H1 (cell line): ENCODE results near the gene MYRIP. TPM values are rescaled to one million over a fixed set of nuclear protein-coding genes. Genes with fewer than 3 reads are reported as not detected.

Experiments
- CTCF ChIA-PET: fragments of 300-600 bp; sonication (Branson Sonifier 250); formaldehyde crosslinking; loops from one replicate; lab custom pipeline; 2021; ENCODE audit not compliant: partially characterized antibody; lab: Charles Lee
- POLR2A ChIA-PET: fragments of 300-600 bp; sonication (Branson Sonifier 250); formaldehyde crosslinking; loops from one replicate; lab custom pipeline; 2021; ENCODE audit warnings: inconsistent platforms; ENCODE audit not compliant: partially characterized antibody; lab: Charles Lee
- DNase-seq, 2 experiments: peaks; one replicate each; pipeline versions ENCODE4 v3.0.0 to v3.0.0-alpha.2; 2010 to 2022; ENCODE audit warnings: low spot score in 2 of 2, low read depth in 1 of 2, mixed read lengths in 1 of 2
- FAIRE-seq: peaks from 2 replicates; lab custom pipeline; 2011; peaks lifted over from hg19 to GRCh38; lab: Jason Lieb, UNC
- H2AFZ ChIP-seq: 2 replicates; pipeline ENCODE4 v1.8.1; 2012; ENCODE audit warnings: low read length, inconsistent platforms
- H2AK5ac ChIP-seq: 2 replicates; pipeline ENCODE4 v1.6.1; 2013; ENCODE audit warnings: low read depth, low read length
- H2BK120ac ChIP-seq: replicated peaks from 2 replicates; pipeline ENCODE3; 2013; ENCODE audit warnings: low read depth, low read length, inconsistent platforms
- H2BK12ac ChIP-seq: 2 replicates; pipeline ENCODE4 v1.6.1; 2013; ENCODE audit warnings: low read depth, low read length
- H2BK15ac ChIP-seq: 2 replicates; pipeline ENCODE4 v1.6.1; 2013; ENCODE audit warnings: low read length
- H2BK20ac ChIP-seq: 2 replicates; pipeline ENCODE4 v1.6.1; 2013; ENCODE audit warnings: low read length
- H2BK5ac ChIP-seq: 2 replicates; pipeline ENCODE4 v1.6.1; 2013; ENCODE audit warnings: low read depth, low read length
- H3K14ac ChIP-seq: 2 replicates; pipeline ENCODE4 v1.6.1; 2013; ENCODE audit warnings: inconsistent platforms; ENCODE audit not compliant: insufficient read length
- H3K18ac ChIP-seq: 2 replicates; pipeline ENCODE4 v1.6.1; 2013; ENCODE audit warnings: low read length; ENCODE audit errors: extremely low read depth
- H3K23ac ChIP-seq: 2 replicates; pipeline ENCODE4 v1.6.1; 2013; ENCODE audit warnings: inconsistent platforms; ENCODE audit not compliant: insufficient read length
- H3K23me2 ChIP-seq: 2 replicates; pipeline ENCODE4 v1.6.1; 2013; ENCODE audit warnings: low read depth, low read length
- H3K27ac ChIP-seq: 2 replicates; pipeline ENCODE4 v1.6.1; 2011; ENCODE audit warnings: low read depth, low read length, inconsistent platforms
- H3K27me3 ChIP-seq, 4 experiments: replicated peaks in 1 of 4; 1 replicate in 1 of 4; 2 replicates in 3 of 4; pipeline versions ENCODE4 v1.6.1 to v1.8.1; 2011 to 2013; ENCODE audit warnings: low read length in 3 of 4, mild to moderate bottlenecking in 3 of 4, inconsistent platforms in 2 of 4, mixed read lengths in 2 of 4, moderate library complexity in 1 of 4; ENCODE audit not compliant: control insufficient read depth in 3 of 4, insufficient read depth in 3 of 4; ENCODE audit errors: extremely low read depth in 1 of 4
- H3K36me3 ChIP-seq, 4 experiments: 2 replicates each; pipeline versions ENCODE4 v1.6.1 to v1.8.1; 2011 to 2013; ENCODE audit warnings: mild to moderate bottlenecking in 4 of 4, low read length in 3 of 4, moderate library complexity in 2 of 4, control low read depth in 1 of 4, inconsistent platforms in 1 of 4; ENCODE audit not compliant: insufficient read depth in 4 of 4, control insufficient read depth in 2 of 4
- H3K4ac ChIP-seq: replicated peaks from 2 replicates; pipeline ENCODE3; 2013; ENCODE audit warnings: low read length, low read depth, mixed read lengths, inconsistent platforms; ENCODE audit not compliant: insufficient read length
- H3K4me1 ChIP-seq, 4 experiments: replicated peaks in 1 of 4; 1 replicate in 1 of 4; 2 replicates in 3 of 4; pipeline versions ENCODE4 v1.6.1 to v1.8.1; 2011 to 2013; ENCODE audit warnings: low read length in 3 of 4, inconsistent platforms in 2 of 4, mixed read lengths in 1 of 4; ENCODE audit not compliant: insufficient read depth in 4 of 4, control insufficient read depth in 3 of 4
- H3K4me2 ChIP-seq, 2 experiments: 2 replicates each; pipeline versions ENCODE4 v1.6.1 to v1.8.1; 2011 to 2013; ENCODE audit warnings: low read depth in 2 of 2, low read length in 2 of 2, control low read depth in 1 of 2, inconsistent platforms in 1 of 2, mild to moderate bottlenecking in 1 of 2; ENCODE audit not compliant: insufficient read depth in 1 of 2
- H3K4me3 ChIP-seq, 4 experiments: fragments of 200-600, 300-600 bp in 1 of 4; sonication (generic), shearing (Covaris generic), sonication (Bioruptor Twin) in 1 of 4; 2 replicates each; pipeline versions ENCODE4 v1.5.1 to v1.8.1; 2011 to 2016; ENCODE audit warnings: low read length in 4 of 4, low read depth in 3 of 4, control low read depth in 2 of 4, inconsistent platforms in 2 of 4, mild to moderate bottlenecking in 2 of 4, mixed read lengths in 1 of 4, moderate library complexity in 1 of 4; ENCODE audit not compliant: insufficient read depth in 2 of 4; ENCODE audit errors: extremely low read depth in 1 of 4
- H3K56ac ChIP-seq: replicated peaks from 2 replicates; pipeline ENCODE3; 2013; ENCODE audit warnings: low read depth, mild to moderate bottlenecking, mixed read lengths, low read length, inconsistent platforms; ENCODE audit not compliant: insufficient read length
- H3K79me1 ChIP-seq: 2 replicates; pipeline ENCODE4 v1.6.1; 2013; ENCODE audit warnings: low read depth, low read length, control low read depth
- H3K79me2 ChIP-seq, 2 experiments: 2 replicates each; pipeline versions ENCODE4 v1.6.1 to v1.8.1; 2012 to 2013; ENCODE audit warnings: low read length in 2 of 2, mild to moderate bottlenecking in 2 of 2, inconsistent platforms in 1 of 2; ENCODE audit not compliant: insufficient read depth in 2 of 2, control insufficient read depth in 1 of 2
- H3K9ac ChIP-seq, 4 experiments: replicated peaks in 1 of 4; 1 replicate in 1 of 4; 2 replicates in 3 of 4; pipeline versions ENCODE4 v1.6.1 to v1.8.1; 2011 to 2013; ENCODE audit warnings: low read depth in 3 of 4, low read length in 3 of 4, control low read depth in 2 of 4, mild to moderate bottlenecking in 2 of 4, moderate library complexity in 2 of 4, inconsistent platforms in 1 of 4; ENCODE audit errors: extremely low read depth in 1 of 4
- H3K9me3 ChIP-seq, 2 experiments: 2 replicates each; pipeline versions ENCODE4 v1.6.1 to v1.8.1; 2012 to 2013; ENCODE audit warnings: mild to moderate bottlenecking in 2 of 2, moderate library complexity in 2 of 2, control low read depth in 1 of 2, inconsistent platforms in 1 of 2, low read depth in 1 of 2, low read length in 1 of 2, mixed read lengths in 1 of 2; ENCODE audit not compliant: insufficient read depth in 2 of 2
- H4K20me1 ChIP-seq, 2 experiments: replicated peaks in 1 of 2; 2 replicates each; pipeline versions ENCODE3 to v1.8.1; 2011 to 2013; ENCODE audit warnings: inconsistent platforms in 2 of 2, low read length in 2 of 2, mild to moderate bottlenecking in 1 of 2; ENCODE audit not compliant: insufficient read depth in 2 of 2, control insufficient read depth in 1 of 2
- H4K5ac ChIP-seq: 2 replicates; pipeline ENCODE4 v1.6.1; 2013; ENCODE audit warnings: low read length, low read depth, mixed read lengths, inconsistent platforms; ENCODE audit not compliant: insufficient read length
- H4K8ac ChIP-seq: 2 replicates; pipeline ENCODE4 v1.8.0; 2013; ENCODE audit warnings: mild to moderate bottlenecking, moderate library complexity, low read length, inconsistent platforms; ENCODE audit not compliant: insufficient read depth; ENCODE audit errors: extremely low read depth
- H4K91ac ChIP-seq: replicated peaks from 2 replicates; pipeline ENCODE3; 2013; ENCODE audit warnings: low read length, mixed read lengths, inconsistent platforms; ENCODE audit not compliant: insufficient read length
- CBX5 ChIP-seq: fragments of 300-800, 300-1000 bp; sonication (generic); IDR thresholded peaks from 2 replicates; pipeline ENCODE4 v1.7.1; 2016; ENCODE audit warnings: antibody characterized with exemption, low read length, low read depth
- EZH2 ChIP-seq: fragments of 200-600 bp; sonication (generic); IDR thresholded peaks from 2 replicates; pipeline ENCODE4 v1.7.1; 2012; ENCODE audit warnings: low read depth, mild to moderate bottlenecking, moderate library complexity, low read length, inconsistent platforms; ENCODE audit not compliant: severe bottlenecking
- GABPA ChIP-seq: IDR thresholded peaks from 2 replicates; pipeline ENCODE4 v1.6.1; 2011; ENCODE audit warnings: mild to moderate bottlenecking, low read length, moderate library complexity, borderline replicate concordance; ENCODE audit not compliant: insufficient read depth
- HDAC6 ChIP-seq: IDR thresholded peaks from one replicate; pipeline ENCODE4 v1.7.1; 2012; ENCODE audit warnings: low read depth, mild to moderate bottlenecking, inconsistent platforms, low read length, moderate library complexity
- KDM4A ChIP-seq: IDR thresholded peaks from one replicate; pipeline ENCODE4 v1.7.1; 2012; ENCODE audit warnings: low read depth, mild to moderate bottlenecking, moderate library complexity, low read length, inconsistent platforms; ENCODE audit not compliant: severe bottlenecking
- SIRT6 ChIP-seq: IDR thresholded peaks from one replicate; pipeline ENCODE4 v1.7.1; 2012; ENCODE audit warnings: low read length, inconsistent platforms
- SUZ12 ChIP-seq: fragments of 200-600 bp; sonication (generic); IDR thresholded peaks from 2 replicates; pipeline ENCODE4 v1.6.1; 2012; ENCODE audit warnings: mild to moderate bottlenecking, inconsistent platforms, low read length, moderate library complexity, mixed read lengths
- WGBS, 2 experiments: shearing (Covaris generic) in 1 of 2; methylation state at CpG; one replicate each; pipeline versions ENCODE4 v1.1.6 to v1.1.7; 2013 to 2015; ENCODE audit warnings: low lambda C conversion rate in 2 of 2, mixed read lengths in 2 of 2, inconsistent platforms in 1 of 2, low coverage in 1 of 2, missing lambda C conversion rate in 1 of 2; ENCODE audit not compliant: insufficient replicate concordance in 2 of 2, insufficient coverage in 1 of 2, insufficient read length in 1 of 2; ENCODE audit errors: extremely low coverage in 1 of 2, missing lambda C conversion rate in 1 of 2; 5-methylcytosine and 5-hydroxymethylcytosine counted together
- polyA plus RNA-seq, 7 experiments: library from polyadenylated mRNA; depleted of rRNA in 3 of 7; stranded (reverse) in 5 of 7; unstranded in 2 of 7; fragments of >200 nt in 5 of 7; fragments of 200-250 nt in 2 of 7; gene quantifications; 1 replicate in 5 of 7; 2 replicates in 1 of 7; 4 replicates in 1 of 7; pipeline versions ENCODE4 v1.2.1 to v1.2.3, GENCODE V29; 2011 to 2013; ENCODE audit warnings: missing spikeins in 2 of 7, mixed read lengths in 2 of 7
- total RNA-seq: library from RNA; stranded (reverse); fragmentation: NEBNext Ultra II Directional; extraction: Animal tissue kit (Norgen Biotek cat#: 25700); gene quantifications from 2 replicates; pipeline ENCODE4 v1.2.1, GENCODE V29; 2021

Gene MYRIP
- total and polyA plus RNA-seq, 2 of the 8 experiments (the other 6 are each of a cell fraction or from before 2014, with no cell fraction given): 0.54 to 4.3 TPM

DNA sequence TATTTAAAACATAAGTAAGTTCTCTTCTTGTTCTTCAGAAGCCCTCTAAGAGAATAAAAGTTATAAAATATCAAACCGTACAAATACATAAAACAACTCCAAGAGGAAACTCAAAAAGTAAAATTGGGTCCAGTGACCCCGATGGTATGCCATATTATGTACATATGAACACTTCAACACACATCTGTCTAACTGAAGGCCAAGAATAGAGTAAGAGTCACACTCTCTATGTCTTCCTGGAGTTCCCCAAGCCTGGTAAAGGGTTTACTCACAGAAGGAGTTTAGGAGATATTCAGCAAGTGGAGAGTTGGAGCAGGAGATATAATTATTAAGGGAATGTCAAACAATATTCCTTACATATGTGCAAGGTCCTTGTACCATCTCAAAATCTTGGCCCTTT lies 398.8 kb downstream of the MYRIP start:
- Histone ChIP-seq H3K56ac (no peak overlapping the region), H3K23me2 (no peaks in the 10 kb centered on the region), H3K79me2 (no peaks in the 10 kb centered on the region), H3K14ac (no peak overlapping the region), H4K8ac (no peak overlapping the region), H2BK15ac (no peak overlapping the region), H3K4me1 (no peaks in the 10 kb centered on the region), H3K4me3 (no peak overlapping the region), H3K27ac (no peak overlapping the region), H3K18ac (no peak overlapping the region), H3K36me3 (no peaks in the 10 kb centered on the region), H2BK5ac (no peak overlapping the region), H2BK20ac (no peak overlapping the region), H3K23ac (no peak overlapping the region), H2AK5ac (no peak overlapping the region), H4K20me1 (no peaks in the 10 kb centered on the region), H3K4ac (no peak overlapping the region), H3K79me1 (no peaks in the 10 kb centered on the region), H2AFZ (no peak overlapping the region), H3K4me2 (no peak overlapping the region), H3K9ac (no peak overlapping the region), H4K91ac (no peak overlapping the region), H3K27me3 (no peaks in the 10 kb centered on the region; a peak in 1 of 7 replicates), H2BK12ac (no peak overlapping the region), H2BK120ac (no peak overlapping the region), H3K9me3 (no peaks in the 10 kb centered on the region), H4K5ac (no peak overlapping the region)
- TF ChIP-seq GABPA (no peak), EZH2 (no peak), SUZ12 (no peak), CBX5 (no peak), HDAC6 (no peak), KDM4A (no peak), SIRT6 (no peak)
- WGBS, 2 experiments: 79% methylated on average over 2 of the region's 2 CpGs; no CpG with 5 or more reads in 1 of the 2 experiments
- ChIA-PET POLR2A (no interaction called here), CTCF (no interaction called here)
- no peak for FAIRE-seq
- no peak for DNase-seq
